ENCODE results near the gene SPATS2. TPM values are rescaled to one million over a fixed set of nuclear protein-coding genes. Genes with fewer than 3 reads are reported as not detected.

SPATS2 gene
- total RNA-seq, 1 donor from 2014 or later, result 49.5 TPM

DNA sequence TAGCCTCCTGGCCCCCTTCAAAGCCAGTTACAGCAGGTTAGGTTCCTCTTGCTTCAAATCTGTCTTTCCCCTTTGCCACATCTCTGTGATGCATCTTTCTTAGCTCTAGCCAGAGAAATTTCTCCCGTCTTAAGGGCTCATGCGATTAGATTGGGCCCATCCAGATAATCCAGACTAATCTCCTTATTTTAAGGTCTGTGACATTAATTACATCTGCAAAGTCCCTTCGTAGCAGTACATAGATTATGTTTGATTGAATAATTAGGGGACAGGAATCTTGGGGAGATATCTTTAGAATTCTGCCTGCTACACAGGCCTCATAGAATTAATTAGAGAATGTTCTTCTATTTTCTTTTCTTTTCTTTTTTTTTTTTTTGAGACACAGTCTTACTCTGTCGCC, 79.3 kb downstream of the SPATS2 start:
- peaks cover 50% of the 10 kb centered on the region for H3K79me2 ChIP-seq (ENCODE audit: low read depth)
- no peaks in the 10 kb centered on the region for H3K4me1 Mint-ChIP-seq
- H3K4me3 Mint-ChIP-seq, result no peak overlapping the region
- H3K4me1 ChIP-seq, result no peaks in the 10 kb centered on the region
- no peaks in the 10 kb centered on the region for H3K9me3 ChIP-seq (ENCODE audit: low read depth)
- H3K27me3 ChIP-seq, result no peaks in the 10 kb centered on the region
- H3K4me3 ChIP-seq, result no peak overlapping the region
- H3K27me3 Mint-ChIP-seq (ENCODE audit: insufficient read depth, low read depth), result peaks cover 4% of the 10 kb centered on the region
- H3K9ac ChIP-seq, result no peak overlapping the region
- TF ChIP-seq EZH2 (IDR thresholded peaks at IDR 0.05) (no peak), CTCF (IDR thresholded peaks at IDR 0.05) (no peak), EZH2phosphoT487 (IDR thresholded peaks at IDR 0.05) (no peak)
- DNase-seq (ENCODE audit: low spot score), result no peak
- H3K36me3 ChIP-seq, result no peaks in the 10 kb centered on the region
- H3K27ac ChIP-seq, result no peak overlapping the region
- H3K9me3 Mint-ChIP-seq, result peaks cover 32% of the 10 kb centered on the region
- H3K36me3 Mint-ChIP-seq, result peaks cover 25% of the 10 kb centered on the region
- no peaks in the 10 kb centered on the region for H3F3A ChIP-seq (ENCODE audit: low read depth)
- H3K27ac Mint-ChIP-seq, result no peak overlapping the region
- H3K4me2 ChIP-seq, result no peak overlapping the region
- no peaks in the 10 kb centered on the region for H4K20me1 ChIP-seq (ENCODE audit: low read depth)
- no peak overlapping the region for H2AFZ ChIP-seq (replicated peaks)

DNA sequence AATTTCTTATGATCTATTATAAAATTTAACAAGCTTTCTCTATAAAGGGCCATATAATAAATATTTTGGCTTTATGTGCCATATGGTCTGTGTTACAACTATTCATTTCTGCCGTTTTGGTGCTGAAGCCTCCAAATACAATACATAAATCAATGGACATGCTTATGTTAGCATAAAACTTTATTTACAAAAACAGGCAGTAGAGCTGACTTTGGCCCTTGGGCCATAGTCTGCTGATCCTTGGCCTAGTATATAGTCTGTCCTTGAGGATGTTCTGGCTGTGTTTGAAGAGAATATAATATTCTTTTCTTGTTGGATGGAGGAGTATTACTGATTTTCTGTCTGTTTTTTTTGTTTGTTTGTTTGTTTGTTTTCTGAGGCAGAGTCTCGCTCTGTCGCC, 81.6 kb downstream of the SPATS2 start:
- peaks cover 45% of the 10 kb centered on the region for H3K79me2 ChIP-seq (ENCODE audit: low read depth)
- no peak for DNase-seq (ENCODE audit: low spot score)
- H3K9me3 ChIP-seq (ENCODE audit: low read depth), result no peaks in the 10 kb centered on the region
- H3F3A ChIP-seq (ENCODE audit: low read depth), result no peaks in the 10 kb centered on the region
- Mint-ChIP-seq H3K9me3 (peaks cover 32% of the 10 kb centered on the region), H3K27ac (no peak overlapping the region), H3K4me3 (no peak overlapping the region), H3K27me3 (ENCODE audit: insufficient read depth, low read depth) (peaks cover 2% of the 10 kb centered on the region), H3K4me1 (no peaks in the 10 kb centered on the region), H3K36me3 (peaks cover 19% of the 10 kb centered on the region)
- no peak overlapping the region for H2AFZ ChIP-seq (replicated peaks)
- no peak overlapping the region for H3K4me3 ChIP-seq
- H4K20me1 ChIP-seq (ENCODE audit: low read depth), result no peaks in the 10 kb centered on the region
- TF ChIP-seq EZH2 (IDR thresholded peaks at IDR 0.05) (no peak), CTCF (IDR thresholded peaks at IDR 0.05) (no peak), EZH2phosphoT487 (IDR thresholded peaks at IDR 0.05) (no peak)
- no peaks in the 10 kb centered on the region for H3K4me1 ChIP-seq
- H3K27me3 ChIP-seq, result no peaks in the 10 kb centered on the region
- H3K9ac ChIP-seq, result no peak overlapping the region
- no peak overlapping the region for H3K27ac ChIP-seq
- no peaks in the 10 kb centered on the region for H3K36me3 ChIP-seq
- no peak overlapping the region for H3K4me2 ChIP-seq

DNA sequence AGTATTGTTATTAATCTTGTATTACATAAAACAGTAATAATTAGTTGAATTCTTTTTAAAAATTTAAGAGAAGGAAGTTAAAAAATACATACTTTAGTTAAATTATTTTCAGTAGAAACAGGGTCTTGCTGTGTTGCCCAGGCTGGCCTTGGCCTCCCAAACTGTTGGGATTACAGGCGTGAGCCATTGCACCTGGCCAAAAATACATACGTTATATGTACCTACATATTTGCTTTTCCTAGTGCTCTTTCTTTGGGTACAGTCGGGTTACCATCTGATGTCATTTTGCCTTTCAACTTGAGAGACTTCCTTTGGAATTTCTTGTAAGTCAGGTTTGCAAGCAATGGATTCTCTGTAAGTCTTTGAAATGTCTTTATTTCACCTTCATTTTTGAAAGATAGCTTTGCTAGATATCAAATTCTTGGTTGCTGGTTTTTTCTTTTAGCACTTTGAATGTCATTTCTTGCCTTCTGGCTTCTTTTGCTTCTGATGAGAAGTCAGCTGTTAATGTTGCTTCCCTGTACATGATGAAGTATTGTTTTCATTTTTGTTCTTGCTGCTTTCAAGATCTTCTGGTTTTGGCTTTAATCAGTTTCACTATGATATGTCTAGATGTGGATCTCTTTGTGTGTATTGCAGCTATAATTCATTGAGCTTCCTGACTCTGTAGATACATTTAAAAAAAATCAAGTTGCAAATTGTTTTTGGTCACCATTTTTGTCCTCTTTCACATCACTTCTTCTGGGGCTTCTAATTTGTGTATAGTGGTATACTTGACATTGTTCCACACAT, 84.4 kb downstream of the SPATS2 start:
- no peak overlapping the region for H3K27ac ChIP-seq
- Mint-ChIP-seq H3K4me1 (no peaks in the 10 kb centered on the region), H3K27ac (no peak overlapping the region), H3K36me3 (peaks cover 17% of the 10 kb centered on the region), H3K4me3 (no peak overlapping the region), H3K27me3 (ENCODE audit: insufficient read depth, low read depth) (no peaks in the 10 kb centered on the region), H3K9me3 (peaks cover 27% of the 10 kb centered on the region)
- no peak overlapping the region for H3K4me3 ChIP-seq
- no peaks in the 10 kb centered on the region for H3K27me3 ChIP-seq
- no peaks in the 10 kb centered on the region for H3K4me1 ChIP-seq
- H4K20me1 ChIP-seq (ENCODE audit: low read depth), result peaks cover 25% of the 10 kb centered on the region
- no peak overlapping the region for H3K4me2 ChIP-seq
- no peaks in the 10 kb centered on the region for H3K36me3 ChIP-seq
- no peaks in the 10 kb centered on the region for H3F3A ChIP-seq (ENCODE audit: low read depth)
- no peak for DNase-seq (ENCODE audit: low spot score)
- H3K79me2 ChIP-seq (ENCODE audit: low read depth), result peaks cover 35% of the 10 kb centered on the region
- H3K9me3 ChIP-seq (ENCODE audit: low read depth), result no peaks in the 10 kb centered on the region
- H2AFZ ChIP-seq (replicated peaks), result no peak overlapping the region
- H3K9ac ChIP-seq, result no peak overlapping the region
- TF ChIP-seq EZH2phosphoT487 (IDR thresholded peaks at IDR 0.05), result no peak
- no peak for TF ChIP-seq EZH2 (IDR thresholded peaks at IDR 0.05)
- no peak for TF ChIP-seq CTCF (IDR thresholded peaks at IDR 0.05)
